Measurements from ENCODE around the gene PTPN2.

The PTPN2 gene

GRCh38 chr18:12837747-12838146 lies 46.3 kb downstream of the PTPN2 start:
- TF ChIP-seq ZFP30 (CRISPR knock-in tag; IDR thresholded peaks at IDR 0.05) = no peak
- no peak for TF ChIP-seq TCF4 (CRISPR knock-in tag; IDR thresholded peaks at IDR 0.05; ENCODE audit: borderline replicate concordance)
- TF ChIP-seq ZC3H10 (CRISPR knock-in tag; IDR thresholded peaks at IDR 0.05) = no peak
- no peak for TF ChIP-seq CSDC2 (CRISPR knock-in tag; IDR thresholded peaks at IDR 0.05)
- TF ChIP-seq SNAI2 (CRISPR knock-in tag; IDR thresholded peaks at IDR 0.05) = no peak
- TF ChIP-seq CSRNP3 (CRISPR knock-in tag; IDR thresholded peaks at IDR 0.05) = no peak
- TF ChIP-seq OSR1 (CRISPR knock-in tag; IDR thresholded peaks at IDR 0.05) = no peak
- ATAC-seq = no peak

GRCh38 chr18:12836551-12836950 lies 47.5 kb downstream of the PTPN2 start:
- TF ChIP-seq TOX (CRISPR knock-in tag; IDR thresholded peaks at IDR 0.05; ENCODE audit: borderline replicate concordance) = no peak
- TF ChIP-seq GLIS3 (CRISPR knock-in tag; IDR thresholded peaks at IDR 0.05) = no peak
- TF ChIP-seq SNAI2 (CRISPR knock-in tag; IDR thresholded peaks at IDR 0.05) = no peak
- no peak for TF ChIP-seq ZNF565 (CRISPR knock-in tag; conservative IDR thresholded peaks at IDR 0.05; ENCODE audit: low read depth)
- no peak for TF ChIP-seq TCF4 (CRISPR knock-in tag; IDR thresholded peaks at IDR 0.05; ENCODE audit: borderline replicate concordance)
- TF ChIP-seq CREB5 (CRISPR knock-in tag; IDR thresholded peaks at IDR 0.05; ENCODE audit: low read depth) = no peak
- no peak for TF ChIP-seq ISL1 (CRISPR knock-in tag; IDR thresholded peaks at IDR 0.05)
- TF ChIP-seq ZC3H10 (CRISPR knock-in tag; IDR thresholded peaks at IDR 0.05) = no peak
- TF ChIP-seq CSRNP3 (CRISPR knock-in tag; IDR thresholded peaks at IDR 0.05) = no peak
- no peak for TF ChIP-seq POU6F1 (CRISPR knock-in tag; IDR thresholded peaks at IDR 0.05; ENCODE audit: borderline replicate concordance, low read depth)
- TF ChIP-seq TSHZ2 (CRISPR knock-in tag; IDR thresholded peaks at IDR 0.05) = no peak
- TF ChIP-seq ZNF8 (CRISPR knock-in tag; IDR thresholded peaks at IDR 0.05) = no peak
- TF ChIP-seq OSR1 (CRISPR knock-in tag; IDR thresholded peaks at IDR 0.05) = no peak
- TF ChIP-seq BACH2 (CRISPR knock-in tag; IDR thresholded peaks at IDR 0.05; ENCODE audit: borderline replicate concordance) = no peak
- TF ChIP-seq PATZ1 (CRISPR knock-in tag; IDR thresholded peaks at IDR 0.05; ENCODE audit: borderline replicate concordance) = no peak
- TF ChIP-seq PPARA (CRISPR knock-in tag; IDR thresholded peaks at IDR 0.05; ENCODE audit: borderline replicate concordance) = no peak
- no peak for TF ChIP-seq CSDC2 (CRISPR knock-in tag; IDR thresholded peaks at IDR 0.05)
- no peak for ATAC-seq
